Activated B cell treated with CpG ODN at 0.5 μM for 24 hours (primary cell): ENCODE results near the gene ENAH. TPM values are rescaled to one million over a fixed set of nuclear protein-coding genes. Genes with fewer than 3 reads are reported as not detected.

ENCODE experiments used
- ATAC-seq: fragments of 200-7000 bp; cut with Tn5 transposase; one replicate; pipeline ENCODE4 v1.10.0; 2021; ENCODE audit warnings: low read depth, mild to moderate bottlenecking, moderate library complexity
- CTCF ChIA-PET: fragments of 350-600 bp; sonication (Branson Sonifier 250); formaldehyde crosslinking; loops from one replicate; lab custom pipeline; 2021; ENCODE audit warnings: antibody characterized with exemption; lab: Charles Lee
- POLR2A ChIA-PET: fragments of 350-600 bp; sonication (Branson Sonifier 250); formaldehyde crosslinking; loops from one replicate; lab custom pipeline; 2021; ENCODE audit warnings: antibody characterized with exemption; lab: Charles Lee
- DNase-seq: peaks from one replicate; pipeline ENCODE4 v3.0.0; 2022
- H3K27ac Mint-ChIP-seq: one replicate; pipeline ENCODE4 v1.8.0; 2020; ENCODE audit warnings: mixed read lengths
- H3K27me3 Mint-ChIP-seq: one replicate; pipeline ENCODE4 v1.8.0; 2021; ENCODE audit warnings: mixed read lengths
- H3K36me3 Mint-ChIP-seq: one replicate; pipeline ENCODE4 v1.8.0; 2021; ENCODE audit warnings: low read depth, mixed read lengths
- H3K4me1 Mint-ChIP-seq: one replicate; pipeline ENCODE4 v1.8.0; 2021; ENCODE audit warnings: mixed read lengths
- H3K4me3 Mint-ChIP-seq: one replicate; pipeline ENCODE4 v1.8.0; 2020; ENCODE audit warnings: mild to moderate bottlenecking, mixed read lengths
- H3K9me3 Mint-ChIP-seq: one replicate; pipeline ENCODE4 v1.8.0; 2020; ENCODE audit warnings: mixed read lengths
- CTCF ChIP-seq: fragments of 200-600 bp; IDR thresholded peaks from one replicate; pipeline ENCODE4 v1.8.0; 2022; ENCODE audit warnings: antibody characterized with exemption, mild to moderate bottlenecking
- intact Hi-C: fragments of 100-400 bp; cut with micrococcal nuclease; formaldehyde crosslinking; loops from one replicate; pipeline ENCODE4 v1.15.1; 2024
- total RNA-seq: library from RNA; stranded (reverse); gene quantifications from 2 replicates; pipeline ENCODE4 v1.2.3, GENCODE V29; 2022

The ENAH gene
- total RNA-seq, 1 donor from 2014 or later: 1.2 TPM

- no peak for TF ChIP-seq CTCF
- DNase-seq (no peak), ATAC-seq (no peak)
- Mint-ChIP-seq H3K36me3 (no peaks in the 10 kb centered on the region), H3K27ac (no peak overlapping the region), H3K9me3 (no peaks in the 10 kb centered on the region), H3K4me1 (no peaks in the 10 kb centered on the region), H3K4me3 (no peak overlapping the region), H3K27me3 (peaks cover 8% of the 10 kb centered on the region)
- CTCF ChIA-PET: interaction anchor here (1.4 kb wide), 1 partner anchor 78 kb away, joined by 3 read pairs; no protein-coding TSS in a partner anchor
- POLR2A ChIA-PET: interaction anchor here (0.6 kb wide), 1 partner anchor 346 kb away, joined by 3 read pairs; no protein-coding TSS in a partner anchor
- intact Hi-C loops: loop anchor here (10.0 kb wide), 1 partner anchor 99 kb away; the partner anchor contains the start of gene ENAH
These were observed 97.1 kb downstream of the ENAH start for GRCh38 chr1:225555821-225556220.

- no peak overlapping the region for H3K4me3 Mint-ChIP-seq
- no peak for ATAC-seq
- intact Hi-C loops: loop anchor here (1.0 to 10.0 kb wide), 6 partner anchors 79 to 422 kb away; partner anchors contain the start of gene ENAH
- no peak for DNase-seq
- peaks cover 4% of the 10 kb centered on the region for H3K27me3 Mint-ChIP-seq
- POLR2A ChIA-PET: interaction anchor here (0.6 kb wide), 1 partner anchor 1232 kb away, joined by 6 read pairs; no protein-coding TSS in a partner anchor
- no peak for TF ChIP-seq CTCF
- no peaks in the 10 kb centered on the region for H3K9me3 Mint-ChIP-seq
- no peak overlapping the region for H3K27ac Mint-ChIP-seq
- CTCF ChIA-PET: interaction anchor here (0.9 to 1.5 kb wide), 5 partner anchors 14 to 421 kb away, joined by 3 to 6 read pairs (median 3); no protein-coding TSS in a partner anchor
- H3K36me3 Mint-ChIP-seq: no peaks in the 10 kb centered on the region
- no peaks in the 10 kb centered on the region for H3K4me1 Mint-ChIP-seq
These were observed 98.6 kb downstream of the ENAH start for GRCh38 chr1:225554216-225554812.

- CTCF ChIA-PET: no interaction called here
- POLR2A ChIA-PET: no interaction called here
- no peak overlapping the region for H3K4me3 Mint-ChIP-seq
- intact Hi-C loops: loop anchor here (5.0 to 10.0 kb wide), 2 partner anchors 105 to 297 kb away; partner anchors contain the start of gene ENAH
- ATAC-seq (no peak), DNase-seq (no peak)
- TF ChIP-seq CTCF: no peak
- H3K4me1 Mint-ChIP-seq: no peaks in the 10 kb centered on the region
- H3K36me3 Mint-ChIP-seq: no peaks in the 10 kb centered on the region
- H3K27me3 Mint-ChIP-seq: peaks cover 2% of the 10 kb centered on the region
- H3K27ac Mint-ChIP-seq: no peak overlapping the region
- H3K9me3 Mint-ChIP-seq: no peaks in the 10 kb centered on the region
These were observed 103.1 kb downstream of the ENAH start for GRCh38 chr1:225549821-225550220.

GRCh38 chr1:225548140-225548857, 104.6 kb downstream of the ENAH start:
- no peaks in the 10 kb centered on the region for H3K36me3 Mint-ChIP-seq
- H3K27ac Mint-ChIP-seq: no peak overlapping the region
- no peak for ATAC-seq
- no peak for DNase-seq
- CTCF ChIA-PET: no interaction called here
- intact Hi-C loops: no loop called here
- POLR2A ChIA-PET: no interaction called here
- no peaks in the 10 kb centered on the region for H3K9me3 Mint-ChIP-seq
- no peaks in the 10 kb centered on the region for H3K27me3 Mint-ChIP-seq
- H3K4me3 Mint-ChIP-seq: no peak overlapping the region
- no peaks in the 10 kb centered on the region for H3K4me1 Mint-ChIP-seq
- TF ChIP-seq CTCF: no peak

- no peak for DNase-seq
- no peak for TF ChIP-seq CTCF
- ATAC-seq: no peak
- ChIA-PET CTCF (interaction anchor here (1.5 kb wide), 1 partner anchor 11 kb away, joined by 3 read pairs; no protein-coding TSS in a partner anchor), POLR2A (no interaction called here)
- H3K27me3 Mint-ChIP-seq: no peaks in the 10 kb centered on the region
- no peaks in the 10 kb centered on the region for H3K4me1 Mint-ChIP-seq
- H3K9me3 Mint-ChIP-seq: no peaks in the 10 kb centered on the region
- no peak overlapping the region for H3K4me3 Mint-ChIP-seq
- intact Hi-C loops: no loop called here
- no peak overlapping the region for H3K27ac Mint-ChIP-seq
- H3K36me3 Mint-ChIP-seq: no peaks in the 10 kb centered on the region
These were observed 107.3 kb downstream of the ENAH start for GRCh38 chr1:225545649-225546048.
